Suprapubic skin (tissue), 4 donors: ENCODE data around the gene ELAPOR1. TPM values are rescaled to one million over a fixed set of nuclear protein-coding genes. Genes with fewer than 3 reads are reported as not detected.

Source experiments
- DNase-seq, 2 donors: peaks; one replicate each; pipeline ENCODE4 v3.0.0-alpha.2; 2019; ENCODE audit warnings: low spot score in 2 of 2
- H3K27ac ChIP-seq: fragments of 200-600 bp; sonication (generic); one replicate; pipeline ENCODE4 v1.5.1; 2019
- H3K27me3 ChIP-seq: fragments of 200-600 bp; sonication (generic); one replicate; pipeline ENCODE4 v1.5.1; 2019
- H3K36me3 ChIP-seq: fragments of 200-600 bp; sonication (generic); one replicate; pipeline ENCODE4 v1.5.1; 2019
- H3K4me1 ChIP-seq: fragments of 200-600 bp; sonication (generic); one replicate; pipeline ENCODE4 v1.5.1; 2019
- H3K4me3 ChIP-seq: fragments of 200-600 bp; sonication (generic); one replicate; pipeline ENCODE4 v1.5.1; 2019; ENCODE audit warnings: mild to moderate bottlenecking
- H3K9me3 ChIP-seq: fragments of 200-600 bp; sonication (generic); one replicate; pipeline ENCODE4 v1.5.1; 2019
- CTCF ChIP-seq, 2 donors: fragments of 200-600 bp in 1 of 2; fragments of 450-650 bp in 1 of 2; sonication (generic) in 1 of 2; IDR thresholded peaks; one replicate each; pipeline ENCODE4 v1.5.1; 2016 to 2019; ENCODE audit warnings: antibody characterized with exemption in 2 of 2, mild to moderate bottlenecking in 1 of 2, moderate library complexity in 1 of 2
- EP300 ChIP-seq: sonication (generic); formaldehyde crosslinking; IDR thresholded peaks from one replicate; pipeline ENCODE4 v1.6.1; 2017; ENCODE audit warnings: antibody characterized with exemption
- POLR2A ChIP-seq, 2 donors: fragments of 450-650 bp; IDR thresholded peaks; one replicate each; pipeline ENCODE4 v1.6.1; 2017; ENCODE audit warnings: antibody characterized with exemption in 2 of 2, mild to moderate bottlenecking in 2 of 2, moderate library complexity in 2 of 2
- POLR2AphosphoS5 ChIP-seq, 3 donors: sonication (generic); formaldehyde crosslinking; IDR thresholded peaks; one replicate each; pipeline ENCODE4 v1.6.1; 2017; ENCODE audit warnings: antibody characterized with exemption in 3 of 3
- whole genome bisulfite sequencing: methylation state at CpG from one replicate; pipeline ENCODE4 v1.1.5; 2018; 5-methylcytosine and 5-hydroxymethylcytosine counted together
- total RNA-seq, 4 donors: library from RNA; depleted of rRNA; stranded (reverse); fragments of >200 nt; gene quantifications; one replicate each; pipeline ENCODE4 v1.1.0, GENCODE V29; 2016

The ELAPOR1 gene
- total RNA-seq, 4 donors from 2014 or later: 27.4 to 84.8 (median 46.7) TPM

GRCh38 chr1:109151146-109151990 lies 37.5 kb downstream of the ELAPOR1 start:
- Histone ChIP-seq H3K9me3 (no peaks in the 10 kb centered on the region), H3K27ac (no peak overlapping the region), H3K27me3 (no peaks in the 10 kb centered on the region), H3K4me3 (no peak overlapping the region), H3K36me3 (no peaks in the 10 kb centered on the region), H3K4me1 (peaks cover 4% of the 10 kb centered on the region)
- 86% methylated on average over 3 of the region's 5 CpGs for WGBS
- no peak for DNase-seq
- TF ChIP-seq CTCF (IDR thresholded peaks at IDR 0.05): no peak
- no peak for TF ChIP-seq POLR2A (IDR thresholded peaks at IDR 0.05)
- TF ChIP-seq EP300: no peak
- no peak for TF ChIP-seq POLR2AphosphoS5 (IDR thresholded peaks at IDR 0.05)

GRCh38 chr1:109152196-109152595 lies 38.3 kb downstream of the ELAPOR1 start:
- TF ChIP-seq POLR2A (IDR thresholded peaks at IDR 0.05) (no peak), CTCF (IDR thresholded peaks at IDR 0.05) (no peak), POLR2AphosphoS5 (IDR thresholded peaks at IDR 0.05) (no peak), EP300 (no peak)
- DNase-seq: no peak
- Histone ChIP-seq H3K4me1 (peaks cover 4% of the 10 kb centered on the region), H3K27ac (no peak overlapping the region), H3K9me3 (no peaks in the 10 kb centered on the region), H3K36me3 (no peaks in the 10 kb centered on the region), H3K27me3 (no peaks in the 10 kb centered on the region), H3K4me3 (no peak overlapping the region)

- Histone ChIP-seq H3K9me3 (no peaks in the 10 kb centered on the region), H3K27ac (no peak overlapping the region), H3K4me1 (peaks cover 7% of the 10 kb centered on the region), H3K27me3 (no peaks in the 10 kb centered on the region), H3K4me3 (no peak overlapping the region), H3K36me3 (no peaks in the 10 kb centered on the region)
- TF ChIP-seq POLR2A (IDR thresholded peaks at IDR 0.05) (no peak), CTCF (IDR thresholded peaks at IDR 0.05) (no peak), POLR2AphosphoS5 (IDR thresholded peaks at IDR 0.05) (no peak), EP300 (no peak)
- no peak for DNase-seq
- 95% methylated on average over 2 of the region's 2 CpGs for WGBS
Observed at GRCh38 chr1:109156916-109157385, 43.0 kb downstream of the ELAPOR1 start.

- DNase-seq: no peak
- no peak overlapping the region for H3K27ac ChIP-seq
- TF ChIP-seq POLR2A (IDR thresholded peaks at IDR 0.05): no peak
- TF ChIP-seq EP300: no peak
- TF ChIP-seq CTCF (IDR thresholded peaks at IDR 0.05): no peak
- no peak for TF ChIP-seq POLR2AphosphoS5 (IDR thresholded peaks at IDR 0.05)
- no peaks in the 10 kb centered on the region for H3K9me3 ChIP-seq
- no peak overlapping the region for H3K4me3 ChIP-seq
- no peaks in the 10 kb centered on the region for H3K36me3 ChIP-seq
- no peaks in the 10 kb centered on the region for H3K27me3 ChIP-seq
- peaks cover 16% of the 10 kb centered on the region for H3K4me1 ChIP-seq
- 80% methylated on average over 7 of the region's 7 CpGs for WGBS
Observed at GRCh38 chr1:109158433-109158832, 44.5 kb downstream of the ELAPOR1 start.

- no peaks in the 10 kb centered on the region for H3K27me3 ChIP-seq
- no peak for DNase-seq
- H3K4me1 ChIP-seq: peaks cover 20% of the 10 kb centered on the region
- H3K27ac ChIP-seq: no peak overlapping the region
- TF ChIP-seq CTCF (IDR thresholded peaks at IDR 0.05) (no peak), EP300 (no peak), POLR2AphosphoS5 (IDR thresholded peaks at IDR 0.05) (no peak), POLR2A (IDR thresholded peaks at IDR 0.05) (no peak)
- no peak overlapping the region for H3K4me3 ChIP-seq
- H3K9me3 ChIP-seq: no peaks in the 10 kb centered on the region
- WGBS: 90% methylated on average over 3 of the region's 3 CpGs
- no peaks in the 10 kb centered on the region for H3K36me3 ChIP-seq
Observed at GRCh38 chr1:109159326-109159725, 45.4 kb downstream of the ELAPOR1 start.
